Esophagus squamous epithelium (tissue), 5 donors: ENCODE results near the gene MC1R. TPM values are rescaled to one million over a fixed set of nuclear protein-coding genes. Genes with fewer than 3 reads are reported as not detected.

ENCODE experiments used
- DNase-seq: peaks from one replicate; lab custom pipeline; 2025; lab: John Stamatoyannopoulos, UW
- H3K27ac ChIP-seq, 4 donors: fragments of 200-600 bp; sonication (generic); one replicate each; pipeline ENCODE4 v1.5.1; 2016 to 2019; ENCODE audit warnings: mild to moderate bottlenecking in 1 of 4
- H3K27me3 ChIP-seq, 4 donors: fragments of 200-600 bp; sonication (generic); 1 replicate in 3 of 4; 2 replicates in 1 of 4; pipeline versions ENCODE4 v1.5.1 to v1.6.0; 2017 to 2021; ENCODE audit warnings: antibody characterized with exemption in 1 of 4
- H3K36me3 ChIP-seq, 3 donors: fragments of 200-600 bp; sonication (generic); one replicate each; pipeline ENCODE4 v1.5.1; 2016 to 2019
- H3K4me1 ChIP-seq, 3 donors: fragments of 200-600 bp; sonication (generic); one replicate each; pipeline ENCODE4 v1.5.1; 2017 to 2019
- H3K4me3 ChIP-seq, 4 donors: fragments of 200-600 bp; sonication (generic); 1 replicate in 3 of 4; 2 replicates in 1 of 4; pipeline ENCODE4 v1.5.1; 2016 to 2019; ENCODE audit warnings: mild to moderate bottlenecking in 2 of 4, moderate library complexity in 1 of 4
- H3K9me3 ChIP-seq, 3 donors: fragments of 200-600 bp; sonication (generic); one replicate each; pipeline ENCODE4 v1.5.1; 2016 to 2019
- CTCF ChIP-seq, 6 experiments: fragments of 450-650 bp in 4 of 6; fragments of 200-600 bp in 2 of 6; sonication (generic) in 2 of 6; IDR thresholded peaks; one replicate each; pipeline ENCODE4 v1.5.1; 2016 to 2019; ENCODE audit warnings: antibody characterized with exemption in 6 of 6, mild to moderate bottlenecking in 4 of 6, moderate library complexity in 4 of 6
- POLR2A ChIP-seq, 4 donors: fragments of 450-650 bp; IDR thresholded peaks; one replicate each; pipeline ENCODE4 v1.6.1; 2017; ENCODE audit warnings: antibody characterized with exemption in 4 of 4, mild to moderate bottlenecking in 4 of 4, moderate library complexity in 3 of 4
- whole genome bisulfite sequencing, 2 donors: methylation state at CpG; one replicate each; pipeline ENCODE4 v1.1.5; 2018; 5-methylcytosine and 5-hydroxymethylcytosine counted together
- intact Hi-C: fragments of 100-400 bp; cut with DNase I; formaldehyde crosslinking; loops from one replicate; pipeline ENCODE4 v1.15.0; 2022
- total RNA-seq, 4 donors: library from RNA; depleted of rRNA; stranded (reverse); fragments of >200 nt; gene quantifications; one replicate each; pipeline ENCODE4 v1.1.0, GENCODE V29; 2016
- donor health status: DM: yes; HTN: yes; CAD: no.

Gene MC1R
- total RNA-seq, 4 donors from 2014 or later: 1.1 to 3.4 (median 2.0) TPM

- no peak for DNase-seq
- Histone ChIP-seq H3K4me3 (no peak overlapping the region), H3K36me3 (peaks cover 44 to 98% (median 58%) of the 10 kb centered on the region in 3 donors), H3K9me3 (no peaks in the 10 kb centered on the region), H3K27me3 (no peaks in the 10 kb centered on the region), H3K4me1 (peaks cover 0 to 20% (median 0%) of the 10 kb centered on the region in 3 donors), H3K27ac (no peak overlapping the region)
- no peak for TF ChIP-seq CTCF (IDR thresholded peaks at IDR 0.05)
- TF ChIP-seq POLR2A (IDR thresholded peaks at IDR 0.05): no peak
- 92 to 93% methylated on average over 24 to 27 of the region's 28 CpGs for WGBS, 2 donors
- intact Hi-C loops: no loop called here
These were observed 35.2 kb upstream of the MC1R start for GRCh38 chr16:89883346-89884040.

- Histone ChIP-seq H3K4me1 (peaks cover 0 to 20% (median 0%) of the 10 kb centered on the region in 3 donors), H3K9me3 (no peaks in the 10 kb centered on the region), H3K27ac (no peak overlapping the region), H3K4me3 (no peak overlapping the region), H3K36me3 (peaks cover 41 to 98% (median 58%) of the 10 kb centered on the region in 3 donors), H3K27me3 (no peaks in the 10 kb centered on the region)
- WGBS, 2 donors: 97 to 100% methylated on average over 3 to 4 of the region's 8 CpGs
- intact Hi-C loops: no loop called here
- DNase-seq: no peak
- TF ChIP-seq POLR2A (IDR thresholded peaks at IDR 0.05) (no peak), CTCF (IDR thresholded peaks at IDR 0.05) (no peak)
These were observed 34.6 kb upstream of the MC1R start for GRCh38 chr16:89884041-89884421.

GRCh38 chr16:89887243-89887642 lies 31.4 kb upstream of the MC1R start:
- Histone ChIP-seq H3K36me3 (peaks cover 57 to 100% (median 83%) of the 10 kb centered on the region in 3 donors), H3K4me3 (no peak overlapping the region), H3K9me3 (no peaks in the 10 kb centered on the region), H3K27ac (no peak overlapping the region), H3K4me1 (no peaks in the 10 kb centered on the region), H3K27me3 (no peaks in the 10 kb centered on the region)
- 86 to 93% methylated on average over 5 to 12 of the region's 14 CpGs for whole genome bisulfite sequencing, 2 donors
- intact Hi-C loops: no loop called here
- DNase-seq: no peak
- no peak for TF ChIP-seq POLR2A (IDR thresholded peaks at IDR 0.05)
- no peak for TF ChIP-seq CTCF (IDR thresholded peaks at IDR 0.05)

- Histone ChIP-seq H3K4me3 (no peak overlapping the region), H3K36me3 (peaks cover 62 to 100% (median 80%) of the 10 kb centered on the region in 3 donors), H3K27me3 (no peaks in the 10 kb centered on the region), H3K27ac (no peak overlapping the region), H3K4me1 (no peaks in the 10 kb centered on the region), H3K9me3 (no peaks in the 10 kb centered on the region)
- 83 to 84% methylated on average over 9 of the region's 9 CpGs for WGBS, 2 donors
- no peak for TF ChIP-seq CTCF (IDR thresholded peaks at IDR 0.05)
- no peak for TF ChIP-seq POLR2A (IDR thresholded peaks at IDR 0.05)
- intact Hi-C loops: no loop called here
- no peak for DNase-seq
These were observed 28.5 kb upstream of the MC1R start for GRCh38 chr16:89890200-89890599.

- Histone ChIP-seq H3K27me3 (no peaks in the 10 kb centered on the region), H3K36me3 (peaks cover 64 to 100% (median 80%) of the 10 kb centered on the region in 3 donors), H3K4me3 (no peak overlapping the region), H3K4me1 (no peaks in the 10 kb centered on the region), H3K27ac (no peak overlapping the region), H3K9me3 (no peaks in the 10 kb centered on the region)
- TF ChIP-seq POLR2A (IDR thresholded peaks at IDR 0.05): no peak
- no peak for DNase-seq
- intact Hi-C loops: no loop called here
- 79 to 86% methylated on average over 7 of the region's 16 CpGs for WGBS, 2 donors
These were observed 27.6 kb upstream of the MC1R start for GRCh38 chr16:89890886-89891657.
